WERI-Rb-1 (cell line): ENCODE data around the gene PRSS21.

Experiments used
- DNase-seq: peaks from one replicate; pipeline ENCODE4 v3.0.0-alpha.2; 2020
- H3K27ac ChIP-seq: fragments of 250-450 bp; sonication (Bioruptor Pico); 2 replicates; pipeline ENCODE4 v1.5.1; 2020; ENCODE audit warnings: mild to moderate bottlenecking, moderate library complexity
- H3K27me3 ChIP-seq: fragments of 250-450 bp; sonication (Bioruptor Pico); 2 replicates; pipeline ENCODE4 v1.5.1; 2021; ENCODE audit warnings: mild to moderate bottlenecking, low read depth, moderate library complexity; ENCODE audit not compliant: insufficient read depth, severe bottlenecking
- H3K36me3 ChIP-seq: fragments of 250-450 bp; sonication (Bioruptor Pico); 2 replicates; pipeline ENCODE4 v1.5.1; 2020; ENCODE audit warnings: mild to moderate bottlenecking, moderate library complexity
- H3K4me3 ChIP-seq: 2 replicates; pipeline ENCODE4 v1.5.1; 2011; ENCODE audit warnings: low read depth, mild to moderate bottlenecking, control low read depth, low read length
- H3K9me3 ChIP-seq: fragments of 250-450 bp; sonication (Bioruptor Pico); 2 replicates; pipeline ENCODE4 v1.5.1; 2021; ENCODE audit warnings: mild to moderate bottlenecking, moderate library complexity; ENCODE audit not compliant: severe bottlenecking
- CTCF ChIP-seq: IDR thresholded peaks from 2 replicates; pipeline ENCODE4 v1.5.1; 2011; ENCODE audit warnings: low read depth, mild to moderate bottlenecking, control low read depth, inconsistent platforms, low read length

PRSS21 gene

GRCh38 chr16:2779151-2779920 lies 37.7 kb upstream of the PRSS21 start:
- peak; percentile 24; the same call in 1 of the 2 replicates for TF ChIP-seq CTCF

GRCh38 chr16:2779978-2780898 lies 36.8 kb upstream of the PRSS21 start:
- Histone ChIP-seq H3K9me3 (no peaks in the 10 kb centered on the region), H3K36me3 (peaks cover 11% of the 10 kb centered on the region), H3K4me3 (no peak overlapping the region), H3K27me3 (no peaks in the 10 kb centered on the region), H3K27ac (no peak overlapping the region)
- TF ChIP-seq CTCF: no peak
- DNase-seq: no peak

More at GRCh38 chr16:2779151-2779920, 37.7 kb upstream of the PRSS21 start:
- Histone ChIP-seq H3K27me3 (no peaks in the 10 kb centered on the region), H3K9me3 (no peaks in the 10 kb centered on the region), H3K4me3 (no peak overlapping the region), H3K27ac (no peak overlapping the region), H3K36me3 (peaks cover 20% of the 10 kb centered on the region)
- no peak for DNase-seq

GRCh38 chr16:2782583-2783351 lies 34.3 kb upstream of the PRSS21 start:
- Histone ChIP-seq H3K27ac (no peak overlapping the region), H3K27me3 (no peaks in the 10 kb centered on the region), H3K9me3 (no peaks in the 10 kb centered on the region), H3K4me3 (no peak overlapping the region), H3K36me3 (no peaks in the 10 kb centered on the region; the same call in 1 of the 2 replicates)
- no peak for DNase-seq
- 0 out of 2 replicates have a peak, but pooled peaks have one; percentile 29 for TF ChIP-seq CTCF

GRCh38 chr16:2783581-2784357 lies 33.3 kb upstream of the PRSS21 start:
- H3K4me3 ChIP-seq: no peak overlapping the region
- no peaks in the 10 kb centered on the region for H3K9me3 ChIP-seq
- DNase-seq: no peak
- H3K27me3 ChIP-seq: no peaks in the 10 kb centered on the region
- no peaks in the 10 kb centered on the region for H3K36me3 ChIP-seq
- TF ChIP-seq CTCF: no peak
- no peak overlapping the region for H3K27ac ChIP-seq
